GM19025 (cell line): ENCODE results near the gene DRC1.
"Not testable (repeated sequence)": the region's sequence is repeated elsewhere in the genome, so short reads cannot be mapped to it uniquely, and the experiment has no call there.

Experiments
- ATAC-seq: cut with Tn5 transposase; IDR thresholded peaks from one replicate; pipeline ENCODE4 v1.9.1; 2021; ENCODE audit warnings: mild to moderate bottlenecking, low read depth, moderate library complexity; ENCODE audit not compliant: unreplicated experiment

Gene DRC1

GRCh38 chr2:26461601-26462023 is 59.9 kb downstream of the DRC1 start:
- ATAC-seq = no peak

- no peak for ATAC-seq
Measured at GRCh38 chr2:26462100-26462499, 60.4 kb downstream of the DRC1 start.

GRCh38 chr2:26462511-26463243 is 61.0 kb downstream of the DRC1 start:
- ATAC-seq = no peak

- ATAC-seq = no peak
Measured at GRCh38 chr2:26463244-26464192, 61.8 kb downstream of the DRC1 start.

- no peak for ATAC-seq
Measured at GRCh38 chr2:26464390-26465265, 62.9 kb downstream of the DRC1 start.

- ATAC-seq = no peak
Measured at GRCh38 chr2:26465266-26465925, 63.7 kb downstream of the DRC1 start.

GRCh38 chr2:26465981-26466471 is 64.3 kb downstream of the DRC1 start:
- ATAC-seq = no peak

GRCh38 chr2:26466662-26467310 is 65.1 kb downstream of the DRC1 start:
- ATAC-seq = no peak

GRCh38 chr2:26468544-26468943 is 66.8 kb downstream of the DRC1 start:
- not testable (repeated sequence) for ATAC-seq

GRCh38 chr2:26469092-26469710 is 67.5 kb downstream of the DRC1 start:
- ATAC-seq = no peak

- ATAC-seq = no peak
Measured at GRCh38 chr2:26469955-26470354, 68.2 kb downstream of the DRC1 start.

- no peak for ATAC-seq
Measured at GRCh38 chr2:26470601-26471260, 69.0 kb downstream of the DRC1 start.

GRCh38 chr2:26471289-26471688 is 69.6 kb downstream of the DRC1 start:
- no peak for ATAC-seq

- no peak for ATAC-seq
Measured at GRCh38 chr2:26471766-26472706, 70.3 kb downstream of the DRC1 start.

GRCh38 chr2:26472821-26473655 is 71.3 kb downstream of the DRC1 start:
- no peak for ATAC-seq

- ATAC-seq = no peak
Measured at GRCh38 chr2:26473796-26474195, 72.1 kb downstream of the DRC1 start.
